IMR-90 (cell line): Measurements from ENCODE around the gene MAP3K13. TPM values are rescaled to one million over a fixed set of nuclear protein-coding genes. Genes with fewer than 3 reads are reported as not detected.

Experiments
- ATAC-seq: fragments of 200-7000 bp; cut with Tn5 transposase; 2 replicates; pipeline ENCODE4 v1.9.1; 2020; ENCODE audit warnings: low read depth, mild to moderate bottlenecking, moderate library complexity
- BruUV-seq: library from RNA; stranded (reverse); fragments of 400-500 nt; replicated peaks from 2 replicates; lab custom pipeline; 2021; lab: Mats Ljungman, UMichigan
- CTCF ChIA-PET: fragments of 300-600 bp; formaldehyde crosslinking; extraction: SDS; loops from one replicate; lab custom pipeline; 2021; ENCODE audit warnings: antibody characterized with exemption; lab: Yijun Ruan, JAX
- POLR2A ChIA-PET: fragments of 300-600 bp; sonication (Branson Sonifier 250); formaldehyde crosslinking; loops from one replicate; lab custom pipeline; 2022; ENCODE audit warnings: antibody characterized with exemption; ENCODE audit not compliant: unreplicated experiment; lab: Charles Lee
- DNase-seq: peaks from one replicate; pipeline ENCODE4 v3.0.0; 2013
- H2AFZ ChIP-seq: replicated peaks from 2 replicates; pipeline ENCODE3; 2013; ENCODE audit warnings: low read length, mild to moderate bottlenecking; ENCODE audit not compliant: poor library complexity
- H2AK5ac ChIP-seq: 2 replicates; pipeline ENCODE4 v1.6.1; 2013; ENCODE audit warnings: low read depth, low read length, inconsistent platforms
- H2AK9ac ChIP-seq: replicated peaks from 2 replicates; pipeline ENCODE3; 2013; ENCODE audit warnings: mild to moderate bottlenecking, low read depth, low read length, moderate library complexity; ENCODE audit not compliant: poor library complexity
- H2BK120ac ChIP-seq: 2 replicates; pipeline ENCODE4 v1.6.1; 2013; ENCODE audit warnings: low read depth, low read length, inconsistent platforms
- H2BK15ac ChIP-seq: 3 replicates; pipeline ENCODE4 v1.6.1; 2013; ENCODE audit warnings: low read depth, low read length, inconsistent platforms
- H2BK20ac ChIP-seq: 2 replicates; pipeline ENCODE4 v1.6.1; 2013; ENCODE audit warnings: low read depth, mild to moderate bottlenecking, inconsistent platforms, low read length, moderate library complexity
- H2BK5ac ChIP-seq: 2 replicates; pipeline ENCODE4 v1.6.1; 2013; ENCODE audit warnings: mild to moderate bottlenecking, low read depth, low read length, inconsistent platforms; ENCODE audit not compliant: poor library complexity, severe bottlenecking
- H3K14ac ChIP-seq: replicated peaks from 2 replicates; pipeline ENCODE4 v1.6.1; 2013; ENCODE audit warnings: low read depth, low read length, inconsistent platforms
- H3K18ac ChIP-seq: 2 replicates; pipeline ENCODE4 v1.6.1; 2013; ENCODE audit warnings: low read depth, low read length, control low read depth
- H3K23ac ChIP-seq: 2 replicates; pipeline ENCODE4 v1.6.1; 2013; ENCODE audit warnings: low read depth, low read length, inconsistent platforms
- H3K27ac ChIP-seq: 2 replicates; pipeline ENCODE4 v1.5.1; 2013; ENCODE audit warnings: mild to moderate bottlenecking, control low read depth, low read length; ENCODE audit not compliant: insufficient read depth
- H3K27me3 ChIP-seq: 2 replicates; pipeline ENCODE4 v1.6.1; 2013; ENCODE audit warnings: low read length; ENCODE audit not compliant: control insufficient read depth, insufficient read depth
- H3K36me3 ChIP-seq: 2 replicates; pipeline ENCODE4 v1.6.1; 2013; ENCODE audit warnings: low read length, mixed read lengths; ENCODE audit not compliant: control insufficient read depth, insufficient read depth
- H3K4ac ChIP-seq: 2 replicates; pipeline ENCODE4 v1.6.1; 2013; ENCODE audit warnings: low read depth, low read length, inconsistent platforms
- H3K4me1 ChIP-seq: 2 replicates; pipeline ENCODE4 v1.6.1; 2013; ENCODE audit warnings: low read length, mixed read lengths; ENCODE audit not compliant: control insufficient read depth, insufficient read depth
- H3K4me2 ChIP-seq: 2 replicates; pipeline ENCODE4 v1.6.1; 2013; ENCODE audit warnings: low read depth, mild to moderate bottlenecking, control low read depth, low read length, moderate library complexity
- H3K4me3 ChIP-seq: 2 replicates; pipeline ENCODE4 v1.5.1; 2013; ENCODE audit warnings: low read depth, mild to moderate bottlenecking, control low read depth, low read length, moderate library complexity; ENCODE audit not compliant: insufficient read depth
- H3K56ac ChIP-seq: 2 replicates; pipeline ENCODE4 v1.6.1; 2013; ENCODE audit warnings: low read length, inconsistent platforms; ENCODE audit not compliant: insufficient read depth; ENCODE audit errors: extremely low read depth
- H3K79me1 ChIP-seq, 2 experiments: 2 replicates each; pipeline ENCODE4 v1.6.1; 2013; ENCODE audit warnings: low read length in 2 of 2, inconsistent platforms in 1 of 2, low read depth in 1 of 2
- H3K9ac ChIP-seq: 2 replicates; pipeline ENCODE4 v1.6.1; 2013; ENCODE audit warnings: low read depth, low read length, control low read depth
- H3K9me1 ChIP-seq: 2 replicates; pipeline ENCODE4 v1.6.1; 2013; ENCODE audit warnings: low read length, inconsistent platforms; ENCODE audit not compliant: insufficient read depth
- H3K9me3 ChIP-seq: 2 replicates; pipeline ENCODE4 v1.6.1; 2013; ENCODE audit warnings: low read length; ENCODE audit not compliant: control insufficient read depth, insufficient read depth
- H4K20me1 ChIP-seq: 2 replicates; pipeline ENCODE4 v1.6.1; 2013; ENCODE audit warnings: low read length, inconsistent platforms; ENCODE audit not compliant: insufficient read depth
- H4K5ac ChIP-seq: 2 replicates; pipeline ENCODE4 v1.6.1; 2013; ENCODE audit warnings: mild to moderate bottlenecking, low read depth, low read length, control low read depth
- H4K8ac ChIP-seq, 2 experiments: 2 replicates each; pipeline ENCODE4 v1.6.1; 2013; ENCODE audit warnings: low read depth in 2 of 2, low read length in 2 of 2, control low read depth in 1 of 2, inconsistent platforms in 1 of 2
- H4K91ac ChIP-seq: 2 replicates; pipeline ENCODE4 v1.6.1; 2013; ENCODE audit warnings: low read depth, low read length, inconsistent platforms; ENCODE audit not compliant: insufficient read depth
- MXI1 ChIP-seq: IDR thresholded peaks from 2 replicates; pipeline ENCODE4 v1.6.1; 2012; ENCODE audit warnings: low read depth, mild to moderate bottlenecking, low read length, moderate library complexity, borderline replicate concordance
- POLR2A ChIP-seq: IDR thresholded peaks from 2 replicates; pipeline ENCODE4 v1.6.1; 2012; ENCODE audit warnings: mild to moderate bottlenecking, low read depth, low read length
- RCOR1 ChIP-seq: IDR thresholded peaks from 2 replicates; pipeline ENCODE4 v1.6.1; 2012; ENCODE audit warnings: mild to moderate bottlenecking, low read length, improper control_type of control experiment; ENCODE audit not compliant: insufficient replicate concordance
- WGBS, 2 experiments: methylation state at CpG; one replicate each; pipeline versions ENCODE4 v1.1.5 to v1.1.7; 2013; ENCODE audit warnings: missing lambda C conversion rate in 2 of 2; ENCODE audit not compliant: insufficient read length in 1 of 2; ENCODE audit errors: extremely low coverage in 2 of 2; 5-methylcytosine and 5-hydroxymethylcytosine counted together
- dilution Hi-C: fragments of 300-500 bp; cut with HindIII; formaldehyde crosslinking; loops from one replicate; pipeline ENCODE4 v1.14.3; 2018; ENCODE audit warnings: low sequenced_read_pairs; ENCODE audit not compliant: unreplicated experiment
- in situ Hi-C: fragments of 300-500 bp; cut with MboI; formaldehyde crosslinking; loops from 3 replicates; pipeline ENCODE4 v1.14.3; 2019; ENCODE audit warnings: low sequenced_read_pairs, inconsistent platforms, mixed read lengths
- intact Hi-C: fragments of 100-400 bp; cut with micrococcal nuclease; formaldehyde crosslinking; loops from 2 replicates; pipeline ENCODE4 v1.10.0; 2022
- polyA plus RNA-seq, 3 experiments: library from polyadenylated mRNA; depleted of rRNA; stranded (reverse); fragments of >200 nt; gene quantifications; 2 replicates each; pipeline ENCODE4 v1.2.3, GENCODE V29; 2012; ENCODE audit warnings: low replicate concordance in 1 of 3
- total RNA-seq: library from RNA; depleted of rRNA; stranded (reverse); fragments of >200 nt; gene quantifications from 2 replicates; pipeline ENCODE4 v1.2.3, GENCODE V29; 2012

The MAP3K13 gene
- total and polyA plus RNA-seq, 2 of the 4 experiments (the other 2 are of a cell fraction): 9.9 to 17.6 TPM

- H3K4me2 ChIP-seq: no peak overlapping the region
- no peak overlapping the region for H4K91ac ChIP-seq
- no peak overlapping the region for H3K9ac ChIP-seq
- no peak overlapping the region for H3K4ac ChIP-seq
- 0 out of 2 replicates have a peak, but pooled peaks cover 2% of the 10 kb centered on the region for H3K36me3 ChIP-seq
- no peak overlapping the region for H3K14ac ChIP-seq
- dilution Hi-C loops (no loop called here), in situ Hi-C loops (no loop called here), intact Hi-C loops (no loop called here)
- no peak overlapping the region for H3K18ac ChIP-seq
- H2BK120ac ChIP-seq: no peak overlapping the region
- DNase-seq (no peak), ATAC-seq (no peak)
- no peak overlapping the region for H3K56ac ChIP-seq
- ChIA-PET CTCF (no interaction called here), POLR2A (no interaction called here)
- no peak overlapping the region for H3K4me3 ChIP-seq
- no peaks in the 10 kb centered on the region for H3K27me3 ChIP-seq
- no peak overlapping the region for H2AFZ ChIP-seq
- H3K79me1 ChIP-seq: no peaks in the 10 kb centered on the region
- no peak overlapping the region for H2BK20ac ChIP-seq
- no peaks in the 10 kb centered on the region for H3K9me3 ChIP-seq
- H2AK5ac ChIP-seq: no peak overlapping the region
- H3K27ac ChIP-seq: no peak overlapping the region
- WGBS, 2 experiments: no CpG with 5 or more reads among the region's 2 CpGs
- H2AK9ac ChIP-seq: no peak overlapping the region
- no peaks in the 10 kb centered on the region for H3K4me1 ChIP-seq
- no peak overlapping the region for H2BK15ac ChIP-seq
- BruUV-seq: no TSS peak
- TF ChIP-seq MXI1 (no peak), RCOR1 (no peak), POLR2A (no peak)
- H3K9me1 ChIP-seq: no peaks in the 10 kb centered on the region; the same call in 1 of the 2 replicates
- no peak overlapping the region for H2BK5ac ChIP-seq
- no peak overlapping the region for H4K8ac ChIP-seq
- no peak overlapping the region for H3K23ac ChIP-seq
- H4K20me1 ChIP-seq: no peaks in the 10 kb centered on the region
- H4K5ac ChIP-seq: no peak overlapping the region
These were observed 94.4 kb downstream of the MAP3K13 start for GRCh38 chr3:185457376-185457775.
